Erythroblast (primary cell): Measurements from ENCODE around the gene ERN1.

Source experiments
- DNase-seq, 2 experiments: peaks; one replicate each; lab custom pipeline; 2025; lab: John Stamatoyannopoulos, UW
- GATA1 ChIP-seq: IDR thresholded peaks from 2 replicates; pipeline ENCODE4 v1.6.1; 2011; ENCODE audit warnings: low read depth, mild to moderate bottlenecking, control low read depth, low read length, moderate library complexity
- POLR2A ChIP-seq: IDR thresholded peaks from 2 replicates; pipeline ENCODE4 v1.6.1; 2011; ENCODE audit warnings: mild to moderate bottlenecking, low read length

ERN1 gene

GRCh38 chr17:64066716-64067115 is 63.2 kb downstream of the ERN1 start:
- TF ChIP-seq POLR2A (no peak), GATA1 (no peak)
- DNase-seq, result no peak

GRCh38 chr17:64065161-64065560 is 64.8 kb downstream of the ERN1 start:
- no peak for DNase-seq
- TF ChIP-seq GATA1 (no peak), POLR2A (no peak)

- no peak for DNase-seq
- TF ChIP-seq POLR2A (no peak), GATA1 (no peak)
Measured at GRCh38 chr17:64064331-64064730, 65.6 kb downstream of the ERN1 start.

- TF ChIP-seq GATA1 (no peak), POLR2A (no peak)
- DNase-seq, result peak; percentile 58 to 79
Measured at GRCh38 chr17:64063766-64064224, 66.1 kb downstream of the ERN1 start.

GRCh38 chr17:64063088-64063487 is 66.9 kb downstream of the ERN1 start:
- TF ChIP-seq GATA1, result no peak
- TF ChIP-seq POLR2A, result no peak
- no peak for DNase-seq

GRCh38 chr17:64061178-64061898 is 68.6 kb downstream of the ERN1 start:
- no peak for DNase-seq

GRCh38 chr17:64060331-64060730 is 69.6 kb downstream of the ERN1 start:
- DNase-seq, result no peak
- TF ChIP-seq POLR2A (no peak), GATA1 (no peak)

More at GRCh38 chr17:64061178-64061898, 68.6 kb downstream of the ERN1 start:
- TF ChIP-seq GATA1 (no peak), POLR2A (no peak)

GRCh38 chr17:64059756-64060155 is 70.2 kb downstream of the ERN1 start:
- TF ChIP-seq GATA1, result no peak
- DNase-seq, result no peak

- DNase-seq, result no peak
- TF ChIP-seq GATA1 (no peak), POLR2A (no peak)
Measured at GRCh38 chr17:64058621-64059020, 71.3 kb downstream of the ERN1 start.

GRCh38 chr17:64057701-64058263 is 72.2 kb downstream of the ERN1 start:
- TF ChIP-seq POLR2A (no peak), GATA1 (no peak)
- DNase-seq, result no peak

GRCh38 chr17:64056269-64057005 is 73.5 kb downstream of the ERN1 start:
- DNase-seq, result no peak
- TF ChIP-seq GATA1, result no peak
- TF ChIP-seq POLR2A, result no peak

GRCh38 chr17:64055183-64056142 is 74.5 kb downstream of the ERN1 start:
- TF ChIP-seq GATA1 (no peak), POLR2A (no peak)
- DNase-seq, result no peak

GRCh38 chr17:64054304-64054703 is 75.6 kb downstream of the ERN1 start:
- no peak for DNase-seq
- TF ChIP-seq GATA1 (no peak), POLR2A (no peak)
